GM23248 (cell line): Measurements from ENCODE around the gene TNFRSF6B.

ENCODE experiments used
- EZH2 ChIP-seq: fragments of 200-600 bp; sonication (generic); IDR thresholded peaks from 2 replicates; pipeline ENCODE4 v1.6.1; 2018; ENCODE audit warnings: antibody characterized with exemption, mild to moderate bottlenecking; ENCODE audit not compliant: insufficient read depth, poor library complexity, severe bottlenecking
- EZH2phosphoT487 ChIP-seq: fragments of 200-600 bp; sonication (generic); IDR thresholded peaks from 2 replicates; pipeline ENCODE4 v1.6.1; 2018; ENCODE audit warnings: antibody characterized with exemption, moderate library complexity, mild to moderate bottlenecking, low read depth; ENCODE audit not compliant: insufficient read depth

GRCh38 chr20:63653974-63654668 is 42.3 kb upstream of the TNFRSF6B start:
- TF ChIP-seq EZH2 (no peak), EZH2phosphoT487 (no peak)
